Activated CD8-positive, alpha-beta memory T cell treated with anti-CD3 and anti-CD28 coated beads, Interleukin-2, amount 50 U/mL, for 4 hours (primary cell): ENCODE measurements around the gene KIRREL3.

Experiments
- DNase-seq: peaks from one replicate; pipeline ENCODE4 v3.0.0-alpha.2; 2020

KIRREL3 gene

GRCh38 chr11:126592496-126593410, 407.8 kb downstream of the KIRREL3 start:
- DNase-seq, result no peak

DNA sequence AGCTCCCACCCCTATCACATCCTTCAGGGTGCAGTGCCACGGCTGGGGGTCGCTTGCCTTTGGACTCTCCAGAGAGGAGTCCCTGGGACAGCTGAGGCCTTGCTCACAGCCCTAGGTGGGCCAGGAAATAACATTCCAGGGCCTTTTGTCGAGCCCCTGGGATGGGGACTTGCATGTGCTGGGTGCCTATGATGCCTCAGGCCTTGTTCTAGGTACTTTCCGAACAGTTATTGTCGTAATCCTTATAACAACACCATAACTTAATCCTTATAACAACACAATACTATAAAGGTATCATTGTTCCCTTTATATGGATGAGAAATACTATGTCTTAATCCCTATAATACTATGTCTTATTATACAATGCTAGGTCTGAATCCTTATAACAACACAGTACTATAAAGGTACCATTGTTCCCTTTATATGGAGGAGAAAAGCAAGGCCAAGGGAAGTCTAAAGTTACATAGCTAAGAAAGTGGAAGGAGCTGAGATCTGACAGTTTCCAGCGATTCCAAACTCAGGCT, 408.5 kb downstream of the KIRREL3 start:
- DNase-seq, result no peak

GRCh38 chr11:126589492-126589803, 411.1 kb downstream of the KIRREL3 start:
- no peak for DNase-seq

DNA sequence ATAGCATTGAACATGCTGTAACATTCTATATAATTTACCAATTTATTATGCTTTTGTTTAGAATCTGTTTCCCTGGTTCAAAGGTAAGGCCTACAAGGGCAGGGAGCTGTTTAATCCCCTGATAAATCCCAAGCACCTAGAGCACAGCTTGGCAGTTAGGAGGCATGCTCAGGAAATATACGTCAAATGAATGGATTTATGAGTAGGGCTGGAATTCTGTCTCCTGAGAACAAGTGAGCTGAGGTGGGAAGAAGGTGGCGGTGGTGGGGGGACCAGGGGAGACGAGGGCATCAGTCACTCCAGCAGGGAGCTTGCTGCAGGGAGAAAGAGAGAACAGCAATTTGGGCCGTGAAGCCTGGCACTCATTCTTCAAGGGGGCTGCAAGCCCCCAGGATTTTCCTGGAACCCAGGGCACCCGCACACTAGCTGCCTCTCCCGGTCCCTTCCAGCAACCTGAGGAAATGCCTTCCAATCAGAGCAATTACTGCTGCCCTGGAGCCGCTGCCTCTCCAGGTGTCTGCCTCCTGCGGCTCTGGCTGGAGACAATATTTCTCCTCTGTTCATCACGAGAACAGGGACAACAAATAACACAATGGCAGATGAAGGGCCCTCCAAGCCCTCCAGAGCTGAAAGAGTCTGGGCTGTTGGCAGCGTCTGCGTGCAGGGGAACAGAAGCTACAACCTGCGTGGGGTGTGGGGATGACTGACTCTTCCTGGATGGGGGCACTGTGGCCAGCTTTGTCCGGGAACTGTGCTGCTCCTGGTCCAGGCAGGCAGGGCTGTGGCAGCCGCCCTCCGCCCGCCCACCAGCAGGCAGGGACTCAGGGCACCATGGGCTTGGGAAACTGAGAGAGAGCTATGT, 411.7 kb downstream of the KIRREL3 start:
- DNase-seq, result no peak

- DNase-seq, result no peak
Observed at GRCh38 chr11:126587541-126587940, 413.0 kb downstream of the KIRREL3 start.

DNA sequence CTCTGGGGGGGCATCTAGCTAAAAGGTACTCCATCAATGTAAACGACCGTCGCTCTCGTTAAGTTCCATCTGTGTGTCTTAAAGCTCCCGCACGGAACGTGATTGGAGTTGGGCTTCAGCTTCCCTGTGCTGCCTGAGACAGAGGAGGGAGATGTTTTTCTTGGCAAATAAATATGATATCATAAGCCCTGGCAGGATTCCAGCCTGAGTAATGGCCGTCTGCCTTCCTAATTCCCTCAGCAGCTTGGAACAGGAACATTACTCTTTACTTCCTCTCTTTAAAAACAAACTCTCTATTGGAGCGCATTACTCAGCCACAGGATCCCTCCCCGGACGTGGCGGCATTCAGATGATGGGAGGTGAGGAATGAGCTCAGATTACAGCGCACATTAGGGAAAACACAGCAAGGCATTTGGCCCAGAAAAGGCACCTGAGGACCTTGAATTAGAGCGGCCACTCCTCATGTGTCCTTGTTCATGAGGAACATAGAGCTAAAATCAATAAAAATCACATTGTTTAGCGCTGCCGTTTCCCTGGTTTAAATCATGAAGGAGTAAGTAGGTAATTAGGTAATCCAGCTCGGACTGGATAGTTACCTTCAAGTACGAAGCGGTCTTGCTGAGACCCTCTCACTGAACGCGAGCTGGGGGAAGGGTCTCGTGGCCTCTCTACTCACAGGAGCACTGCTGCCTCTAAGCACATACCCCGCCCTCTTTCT, 414.6 kb downstream of the KIRREL3 start:
- DNase-seq, result no peak

GRCh38 chr11:126585388-126585773, 415.2 kb downstream of the KIRREL3 start:
- no peak for DNase-seq

DNA sequence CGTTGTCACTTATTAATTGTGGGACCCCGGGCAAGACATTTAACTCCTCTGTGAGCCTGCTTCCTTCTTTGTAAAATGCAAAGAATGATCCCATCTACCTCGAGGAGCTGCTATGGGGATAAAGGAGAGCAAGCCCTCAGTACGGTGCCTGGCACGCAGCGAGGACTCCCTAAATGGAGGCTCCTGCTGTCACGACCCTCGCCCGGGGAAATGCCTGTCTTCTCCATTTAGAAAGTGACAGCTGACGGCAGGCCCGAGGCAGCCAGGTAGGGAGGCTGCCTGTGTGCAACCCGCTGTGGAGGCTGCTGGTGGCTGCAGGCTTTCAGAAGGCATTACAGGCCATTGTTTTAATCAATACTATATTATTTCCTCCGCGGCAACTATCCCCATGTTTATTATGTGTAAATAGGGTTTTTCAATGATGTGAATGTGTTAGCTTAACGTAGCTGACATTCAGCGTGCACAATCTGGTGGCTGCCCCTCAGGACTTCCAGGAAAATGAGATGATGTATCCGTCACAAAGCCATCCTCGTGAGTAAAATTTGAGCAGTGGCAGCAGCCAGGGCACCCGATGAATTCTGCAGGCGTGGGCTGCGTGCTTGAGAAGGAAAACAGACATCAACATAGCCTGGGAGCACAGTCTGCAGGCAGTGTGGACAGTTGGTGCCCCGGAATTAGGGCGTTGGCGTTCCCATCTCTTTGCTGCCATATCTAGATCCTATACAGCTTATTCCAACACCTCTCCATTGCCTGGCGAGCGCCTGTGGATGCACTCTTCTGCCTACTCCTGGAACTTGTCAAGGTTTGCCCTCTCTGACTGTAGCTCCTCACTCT, 416.8 kb downstream of the KIRREL3 start:
- DNase-seq, result no peak

- no peak for DNase-seq
Observed at GRCh38 chr11:126583101-126583500, 417.5 kb downstream of the KIRREL3 start.

- no peak for DNase-seq
Observed at GRCh38 chr11:126581871-126582648, 418.5 kb downstream of the KIRREL3 start.

DNA sequence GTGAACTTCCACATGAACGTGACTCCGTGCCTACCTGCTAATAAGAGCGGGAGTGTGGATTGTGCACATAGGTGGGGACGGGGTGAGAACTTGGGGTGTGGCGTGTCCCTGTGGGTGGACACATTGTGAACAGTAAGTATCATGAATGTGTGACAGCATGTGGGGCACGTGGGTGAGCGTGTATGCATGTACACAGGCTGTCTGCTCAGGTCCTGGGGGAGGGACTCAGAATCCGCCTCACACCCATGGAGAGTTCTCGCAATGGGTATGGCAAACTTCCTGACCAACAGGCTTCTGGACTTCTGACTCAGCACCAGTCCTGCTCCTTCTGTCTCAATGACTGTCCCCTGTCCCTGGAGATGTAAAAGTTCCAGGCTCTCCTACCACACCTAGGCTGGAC, 422.1 kb downstream of the KIRREL3 start:
- no peak for DNase-seq

GRCh38 chr11:126578021-126578420, 422.5 kb downstream of the KIRREL3 start:
- no peak for DNase-seq

GRCh38 chr11:126575849-126576248, 424.7 kb downstream of the KIRREL3 start:
- no peak for DNase-seq

GRCh38 chr11:126573325-126573978, 427.1 kb downstream of the KIRREL3 start:
- no peak for DNase-seq

DNA sequence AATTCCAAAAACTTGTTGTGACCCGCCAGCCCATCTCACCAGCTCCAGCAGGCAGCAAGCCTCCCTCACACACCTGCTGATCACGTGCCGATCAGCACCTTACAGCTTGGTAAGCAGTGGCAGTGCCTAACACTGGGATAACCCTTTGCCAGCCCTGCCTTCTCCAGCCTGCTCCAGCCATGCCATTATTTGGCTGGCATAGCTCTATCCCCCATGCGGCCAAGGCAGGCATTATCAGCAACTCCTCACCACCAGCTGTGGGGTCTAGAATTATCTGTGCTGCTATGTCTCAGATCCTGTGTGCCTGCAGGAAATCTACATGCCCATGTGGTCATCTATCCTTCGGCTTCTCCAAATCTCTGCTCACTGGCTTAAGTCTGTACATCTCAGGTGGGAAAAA, 430.1 kb downstream of the KIRREL3 start:
- DNase-seq, result no peak

- no peak for DNase-seq
Observed at GRCh38 chr11:126567419-126567818, 433.2 kb downstream of the KIRREL3 start.

DNA sequence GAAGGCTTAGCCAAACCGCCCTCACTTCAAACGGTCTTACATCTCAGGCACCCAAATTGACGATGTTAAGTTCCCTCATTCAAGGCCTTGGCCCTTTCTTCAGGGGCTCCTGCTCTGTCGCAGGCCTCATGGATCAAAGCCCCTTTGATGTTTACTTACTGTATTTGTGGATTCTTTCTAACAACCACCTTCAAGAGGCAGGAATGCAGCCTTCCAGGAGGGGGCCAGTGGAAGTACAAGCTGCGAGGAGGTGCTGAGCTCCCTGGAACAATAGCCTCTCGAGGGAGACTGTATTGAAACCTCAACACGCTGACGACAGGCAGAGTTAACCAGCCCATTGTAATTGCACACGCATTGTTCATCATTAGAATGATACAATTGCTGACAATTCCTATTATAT, 436.0 kb downstream of the KIRREL3 start:
- DNase-seq, result no peak

- DNase-seq, result no peak
Observed at GRCh38 chr11:126561327-126561893, 439.2 kb downstream of the KIRREL3 start.

GRCh38 chr11:126560221-126560620, 440.3 kb downstream of the KIRREL3 start:
- no peak for DNase-seq
